Measurements from ENCODE around the gene SHC3. TPM values are rescaled to one million over a fixed set of nuclear protein-coding genes. Genes with fewer than 3 reads are reported as not detected.
A peak's percentile ranks its signal among the peaks of the same experiment; 100 is the strongest.

SHC3 gene
- polyA plus RNA-seq, 4 donors: 0.27 to 1.5 (median 0.57) TPM; not detected in 1

GRCh38 chr9:89059925-89060506, 118.6 kb downstream of the SHC3 start:
- 82 to 88% (median 88%) methylated on average over 14 to 15 of the region's 15 CpGs for WGBS, 3 donors
- FAIRE-seq: no peak
- no peak overlapping the region for H3K27ac ChIP-seq (ENCODE audit: low read depth in 1 of 3, low read length in 2 of 3)

GRCh38 chr9:89058906-89059305, 119.7 kb downstream of the SHC3 start:
- Histone ChIP-seq H3K4me3 (ENCODE audit: low read depth in 1 of 3, low read length in 3 of 3) (no peak overlapping the region), H3K27ac (ENCODE audit: low read depth in 1 of 3, low read length in 2 of 3) (no peak overlapping the region), H3K4me1 (ENCODE audit: control insufficient read depth in 3 of 3, insufficient read depth in 2 of 3, low read depth in 1 of 3, low read length in 2 of 3) (no peaks in the 10 kb centered on the region), H3K9me3 (ENCODE audit: control insufficient read depth in 2 of 2, insufficient read depth in 1 of 2, low read depth in 1 of 2, low read length in 1 of 2) (no peaks in the 10 kb centered on the region), H3K36me3 (ENCODE audit: control insufficient read depth in 3 of 3, insufficient read depth in 2 of 3, low read depth in 1 of 3, low read length in 3 of 3) (no peaks in the 10 kb centered on the region), H3K27me3 (ENCODE audit: control insufficient read depth in 3 of 3, insufficient read depth in 3 of 3, low read length in 3 of 3) (no peaks in the 10 kb centered on the region)
- DNase-seq (no peak), FAIRE-seq (no peak)
- WGBS, 3 donors: 87 to 91% (median 88%) methylated on average over 12 of the region's 12 CpGs

More at GRCh38 chr9:89059925-89060506, 118.6 kb downstream of the SHC3 start:
- Histone ChIP-seq H3K36me3 (ENCODE audit: control insufficient read depth in 3 of 3, insufficient read depth in 2 of 3, low read depth in 1 of 3, low read length in 3 of 3) (no peaks in the 10 kb centered on the region), H3K27me3 (ENCODE audit: control insufficient read depth in 3 of 3, insufficient read depth in 3 of 3, low read length in 3 of 3) (no peaks in the 10 kb centered on the region), H3K4me3 (ENCODE audit: low read depth in 1 of 3, low read length in 3 of 3) (no peak overlapping the region), H3K4me1 (ENCODE audit: control insufficient read depth in 3 of 3, insufficient read depth in 2 of 3, low read depth in 1 of 3, low read length in 2 of 3) (no peaks in the 10 kb centered on the region), H3K9me3 (ENCODE audit: control insufficient read depth in 2 of 2, insufficient read depth in 1 of 2, low read depth in 1 of 2, low read length in 1 of 2) (no peaks in the 10 kb centered on the region)
- no peak for DNase-seq

- FAIRE-seq (no peak), DNase-seq (no peak)
- Histone ChIP-seq H3K27ac (ENCODE audit: low read depth in 1 of 3, low read length in 2 of 3) (no peak overlapping the region), H3K27me3 (ENCODE audit: control insufficient read depth in 3 of 3, insufficient read depth in 3 of 3, low read length in 3 of 3) (no peaks in the 10 kb centered on the region), H3K4me1 (ENCODE audit: control insufficient read depth in 3 of 3, insufficient read depth in 2 of 3, low read depth in 1 of 3, low read length in 2 of 3) (peaks cover 0 to 3% (median 0%) of the 10 kb centered on the region in 3 donors), H3K9me3 (ENCODE audit: control insufficient read depth in 2 of 2, insufficient read depth in 1 of 2, low read depth in 1 of 2, low read length in 1 of 2) (no peaks in the 10 kb centered on the region), H3K4me3 (ENCODE audit: low read depth in 1 of 3, low read length in 3 of 3) (no peak overlapping the region), H3K36me3 (ENCODE audit: control insufficient read depth in 3 of 3, insufficient read depth in 2 of 3, low read depth in 1 of 3, low read length in 3 of 3) (no peaks in the 10 kb centered on the region)
- WGBS, 3 donors: 88 to 94% (median 93%) methylated on average over 8 of the region's 8 CpGs
Measured at GRCh38 chr9:89054865-89055495, 123.6 kb downstream of the SHC3 start.

GRCh38 chr9:89053301-89053700, 125.3 kb downstream of the SHC3 start:
- no peak overlapping the region for H3K27ac ChIP-seq (ENCODE audit: low read depth in 1 of 3, low read length in 2 of 3)
- WGBS, 3 donors: 74 to 82% (median 81%) methylated on average over 5 of the region's 5 CpGs
- no peak overlapping the region for H3K4me3 ChIP-seq (ENCODE audit: low read depth in 1 of 3, low read length in 3 of 3)
- H3K36me3 ChIP-seq (ENCODE audit: control insufficient read depth in 3 of 3, insufficient read depth in 2 of 3, low read depth in 1 of 3, low read length in 3 of 3): no peaks in the 10 kb centered on the region
- DNase-seq (peak in 1 of 2 donors; percentile 32), FAIRE-seq (no peak)
- H3K9me3 ChIP-seq (ENCODE audit: control insufficient read depth in 2 of 2, insufficient read depth in 1 of 2, low read depth in 1 of 2, low read length in 1 of 2): no peaks in the 10 kb centered on the region
- H3K4me1 ChIP-seq (ENCODE audit: control insufficient read depth in 3 of 3, insufficient read depth in 2 of 3, low read depth in 1 of 3, low read length in 2 of 3): peaks cover 0 to 3% (median 0%) of the 10 kb centered on the region in 3 donors
- H3K27me3 ChIP-seq (ENCODE audit: control insufficient read depth in 3 of 3, insufficient read depth in 3 of 3, low read length in 3 of 3): no peaks in the 10 kb centered on the region

- no peaks in the 10 kb centered on the region for H3K9me3 ChIP-seq (ENCODE audit: control insufficient read depth in 2 of 2, insufficient read depth in 1 of 2, low read depth in 1 of 2, low read length in 1 of 2)
- H3K36me3 ChIP-seq (ENCODE audit: control insufficient read depth in 3 of 3, insufficient read depth in 2 of 3, low read depth in 1 of 3, low read length in 3 of 3): no peaks in the 10 kb centered on the region
- no peak overlapping the region for H3K4me3 ChIP-seq (ENCODE audit: low read depth in 1 of 3, low read length in 3 of 3)
Measured at GRCh38 chr9:89052470-89053097, 126.0 kb downstream of the SHC3 start.

GRCh38 chr9:89051421-89052025, 127.1 kb downstream of the SHC3 start:
- Histone ChIP-seq H3K9me3 (ENCODE audit: control insufficient read depth in 2 of 2, insufficient read depth in 1 of 2, low read depth in 1 of 2, low read length in 1 of 2) (no peaks in the 10 kb centered on the region), H3K4me3 (ENCODE audit: low read depth in 1 of 3, low read length in 3 of 3) (no peak overlapping the region), H3K27ac (ENCODE audit: low read depth in 1 of 3, low read length in 2 of 3) (no peak overlapping the region), H3K36me3 (ENCODE audit: control insufficient read depth in 3 of 3, insufficient read depth in 2 of 3, low read depth in 1 of 3, low read length in 3 of 3) (no peaks in the 10 kb centered on the region), H3K4me1 (ENCODE audit: control insufficient read depth in 3 of 3, insufficient read depth in 2 of 3, low read depth in 1 of 3, low read length in 2 of 3) (peaks cover 0 to 3% (median 0%) of the 10 kb centered on the region in 3 donors), H3K27me3 (ENCODE audit: control insufficient read depth in 3 of 3, insufficient read depth in 3 of 3, low read length in 3 of 3) (no peaks in the 10 kb centered on the region)
- FAIRE-seq (no peak), DNase-seq (no peak)
- 91 to 94% (median 92%) methylated on average over 12 of the region's 12 CpGs for WGBS, 3 donors

More at GRCh38 chr9:89052470-89053097, 126.0 kb downstream of the SHC3 start:
- 78 to 90% (median 86%) methylated on average over 6 of the region's 6 CpGs for WGBS, 3 donors
- DNase-seq: no peak
- FAIRE-seq: no peak
- no peaks in the 10 kb centered on the region for H3K27me3 ChIP-seq (ENCODE audit: control insufficient read depth in 3 of 3, insufficient read depth in 3 of 3, low read length in 3 of 3)
- no peak overlapping the region for H3K27ac ChIP-seq (ENCODE audit: low read depth in 1 of 3, low read length in 2 of 3)
- peaks cover 0 to 3% (median 0%) of the 10 kb centered on the region in 3 donors for H3K4me1 ChIP-seq (ENCODE audit: control insufficient read depth in 3 of 3, insufficient read depth in 2 of 3, low read depth in 1 of 3, low read length in 2 of 3)

- no peak overlapping the region for H3K27ac ChIP-seq (ENCODE audit: low read depth in 1 of 3, low read length in 2 of 3)
- no peaks in the 10 kb centered on the region for H3K9me3 ChIP-seq (ENCODE audit: control insufficient read depth in 2 of 2, insufficient read depth in 1 of 2, low read depth in 1 of 2, low read length in 1 of 2)
- FAIRE-seq (no peak), DNase-seq (no peak)
- no peaks in the 10 kb centered on the region for H3K36me3 ChIP-seq (ENCODE audit: control insufficient read depth in 3 of 3, insufficient read depth in 2 of 3, low read depth in 1 of 3, low read length in 3 of 3)
- 87 to 89% (median 89%) methylated on average over 8 of the region's 8 CpGs for WGBS, 3 donors
- H3K4me3 ChIP-seq (ENCODE audit: low read depth in 1 of 3, low read length in 3 of 3): no peak overlapping the region
- no peaks in the 10 kb centered on the region for H3K27me3 ChIP-seq (ENCODE audit: control insufficient read depth in 3 of 3, insufficient read depth in 3 of 3, low read length in 3 of 3)
- H3K4me1 ChIP-seq (ENCODE audit: control insufficient read depth in 3 of 3, insufficient read depth in 2 of 3, low read depth in 1 of 3, low read length in 2 of 3): peaks cover 0 to 3% (median 0%) of the 10 kb centered on the region in 3 donors
Measured at GRCh38 chr9:89049646-89050045, 129.0 kb downstream of the SHC3 start.

- H3K36me3 ChIP-seq (ENCODE audit: control insufficient read depth in 3 of 3, insufficient read depth in 2 of 3, low read depth in 1 of 3, low read length in 3 of 3): no peaks in the 10 kb centered on the region
- H3K4me1 ChIP-seq (ENCODE audit: control insufficient read depth in 3 of 3, insufficient read depth in 2 of 3, low read depth in 1 of 3, low read length in 2 of 3): peaks cover 0 to 3% (median 0%) of the 10 kb centered on the region in 3 donors
- H3K27ac ChIP-seq (ENCODE audit: low read depth in 1 of 3, low read length in 2 of 3): no peak overlapping the region
- no peaks in the 10 kb centered on the region for H3K9me3 ChIP-seq (ENCODE audit: control insufficient read depth in 2 of 2, insufficient read depth in 1 of 2, low read depth in 1 of 2, low read length in 1 of 2)
- no peak overlapping the region for H3K4me3 ChIP-seq (ENCODE audit: low read depth in 1 of 3, low read length in 3 of 3)
- no peak for DNase-seq
- 91 to 96% (median 93%) methylated on average over 11 of the region's 11 CpGs for WGBS, 3 donors
- FAIRE-seq: no peak
- H3K27me3 ChIP-seq (ENCODE audit: control insufficient read depth in 3 of 3, insufficient read depth in 3 of 3, low read length in 3 of 3): no peaks in the 10 kb centered on the region
Measured at GRCh38 chr9:89048616-89049015, 130.0 kb downstream of the SHC3 start.

All from small intestine (tissue), 7 donors.